ENCODE results near the gene C9orf85. TPM values are rescaled to one million over a fixed set of nuclear protein-coding genes. Genes with fewer than 3 reads are reported as not detected.

Gene C9orf85
- total RNA-seq, 1 donor from 2014 or later: 33.7 TPM

GRCh38 chr9:71904076-71904475, 7.4 kb upstream of the C9orf85 start:
- no peak for DNase-seq (ENCODE audit: low spot score)

GRCh38 chr9:71908825-71909224, 2.6 kb upstream of the C9orf85 start:
- DNase-seq (ENCODE audit: low spot score): no peak

GRCh38 chr9:71909887-71910649, 1.4 kb upstream of the C9orf85 start:
- peak; percentile 48 for DNase-seq (ENCODE audit: low spot score)

- no peak for DNase-seq (ENCODE audit: low spot score)
Observed at GRCh38 chr9:71910650-71911060, 784 bp upstream of the C9orf85 start.

- DNase-seq (ENCODE audit: low spot score): no peak
Observed at GRCh38 chr9:71911908-71912335, 483 bp downstream of the C9orf85 start.

GRCh38 chr9:71915495-71915894, 4.1 kb downstream of the C9orf85 start:
- DNase-seq (ENCODE audit: low spot score): no peak

- DNase-seq (ENCODE audit: low spot score): no peak
Observed at GRCh38 chr9:71916834-71917534, 5.5 kb downstream of the C9orf85 start.

GRCh38 chr9:71918419-71918818, 7.0 kb downstream of the C9orf85 start:
- DNase-seq (ENCODE audit: low spot score): no peak

- DNase-seq (ENCODE audit: low spot score): no peak
Observed at GRCh38 chr9:71920456-71921189, 9.2 kb downstream of the C9orf85 start.

- DNase-seq (ENCODE audit: low spot score): no peak
Observed at GRCh38 chr9:71921190-71921814, 9.9 kb downstream of the C9orf85 start.

GRCh38 chr9:71924576-71924975, 13.1 kb downstream of the C9orf85 start:
- no peak for DNase-seq (ENCODE audit: low spot score)

- DNase-seq (ENCODE audit: low spot score): no peak
Observed at GRCh38 chr9:71925834-71926233, 14.4 kb downstream of the C9orf85 start.

GRCh38 chr9:71928376-71928775, 16.9 kb downstream of the C9orf85 start:
- no peak for DNase-seq (ENCODE audit: low spot score)

- DNase-seq (ENCODE audit: low spot score): no peak
Observed at GRCh38 chr9:71928806-71929205, 17.4 kb downstream of the C9orf85 start.

GRCh38 chr9:71929223-71929622, 17.8 kb downstream of the C9orf85 start:
- DNase-seq (ENCODE audit: low spot score): no peak

- no peak for DNase-seq (ENCODE audit: low spot score)
Observed at GRCh38 chr9:71929791-71930440, 18.5 kb downstream of the C9orf85 start.

- DNase-seq (ENCODE audit: low spot score): no peak
Observed at GRCh38 chr9:71931166-71931565, 19.7 kb downstream of the C9orf85 start.

- DNase-seq (ENCODE audit: low spot score): no peak
Observed at GRCh38 chr9:71936066-71936465, 24.6 kb downstream of the C9orf85 start.

- no peak for DNase-seq (ENCODE audit: low spot score)
Observed at GRCh38 chr9:71937070-71937625, 25.7 kb downstream of the C9orf85 start.

- DNase-seq (ENCODE audit: low spot score): no peak
Observed at GRCh38 chr9:71937898-71938297, 26.5 kb downstream of the C9orf85 start.

- DNase-seq (ENCODE audit: low spot score): no peak
Observed at GRCh38 chr9:71941060-71941568, 29.7 kb downstream of the C9orf85 start.
